Measurements from ENCODE around the gene HIGD2A.

HIGD2A gene

GRCh38 chr5:176368726-176369125 is 19.8 kb upstream of the HIGD2A start:
- no peak for DNase-seq (ENCODE audit: low read depth in 1 of 2, low spot score in 1 of 2)

- no peak for DNase-seq (ENCODE audit: low read depth in 1 of 2, low spot score in 1 of 2)
Observed at GRCh38 chr5:176369934-176370711, 18.4 kb upstream of the HIGD2A start.

- DNase-seq (ENCODE audit: low read depth in 1 of 2, low spot score in 1 of 2), result no peak
Observed at GRCh38 chr5:176371621-176372539, 16.7 kb upstream of the HIGD2A start.

- no peak for DNase-seq (ENCODE audit: low read depth in 1 of 2, low spot score in 1 of 2)
Observed at GRCh38 chr5:176373100-176373818, 15.3 kb upstream of the HIGD2A start.

- no peak for DNase-seq (ENCODE audit: low read depth in 1 of 2, low spot score in 1 of 2)
Observed at GRCh38 chr5:176379881-176380280, 8.7 kb upstream of the HIGD2A start.

- DNase-seq (ENCODE audit: low read depth in 1 of 2, low spot score in 1 of 2), result no peak
Observed at GRCh38 chr5:176381423-176381822, 7.1 kb upstream of the HIGD2A start.

GRCh38 chr5:176381979-176382378 is 6.6 kb upstream of the HIGD2A start:
- DNase-seq (ENCODE audit: low read depth in 1 of 2, low spot score in 1 of 2), result no peak

GRCh38 chr5:176382721-176383120 is 5.8 kb upstream of the HIGD2A start:
- no peak for DNase-seq (ENCODE audit: low read depth in 1 of 2, low spot score in 1 of 2)

- no peak for DNase-seq (ENCODE audit: low read depth in 1 of 2, low spot score in 1 of 2)
Observed at GRCh38 chr5:176383248-176383905, 5.2 kb upstream of the HIGD2A start.

GRCh38 chr5:176383961-176384360 is 4.6 kb upstream of the HIGD2A start:
- no peak for DNase-seq (ENCODE audit: low read depth in 1 of 2, low spot score in 1 of 2)

- no peak for DNase-seq (ENCODE audit: low read depth in 1 of 2, low spot score in 1 of 2)
Observed at GRCh38 chr5:176384366-176384930, 4.1 kb upstream of the HIGD2A start.

- DNase-seq (ENCODE audit: low read depth in 1 of 2, low spot score in 1 of 2), result no peak
Observed at GRCh38 chr5:176384991-176385390, 3.6 kb upstream of the HIGD2A start.

GRCh38 chr5:176386491-176386890 is 2.1 kb upstream of the HIGD2A start:
- no peak for DNase-seq (ENCODE audit: low read depth in 1 of 2, low spot score in 1 of 2)

- DNase-seq (ENCODE audit: low read depth in 1 of 2, low spot score in 1 of 2), result no peak
Observed at GRCh38 chr5:176387384-176387925, 1.1 kb upstream of the HIGD2A start.

GRCh38 chr5:176388003-176388443 is 528 bp upstream of the HIGD2A start:
- no peak for DNase-seq (ENCODE audit: low read depth in 1 of 2, low spot score in 1 of 2)

- DNase-seq (ENCODE audit: low read depth in 1 of 2, low spot score in 1 of 2), result no peak
Observed at GRCh38 chr5:176389135-176390123, 878 bp downstream of the HIGD2A start.

GRCh38 chr5:176391479-176391878 is 2.9 kb downstream of the HIGD2A start:
- DNase-seq (ENCODE audit: low read depth in 1 of 2, low spot score in 1 of 2), result no peak

- no peak for DNase-seq (ENCODE audit: low read depth in 1 of 2, low spot score in 1 of 2)
Observed at GRCh38 chr5:176391999-176392398, 3.4 kb downstream of the HIGD2A start.

- DNase-seq (ENCODE audit: low read depth in 1 of 2, low spot score in 1 of 2), result no peak
Observed at GRCh38 chr5:176392526-176392925, 4.0 kb downstream of the HIGD2A start.

All from activated CD4-positive, alpha-beta T cell treated with anti-CD3 and anti-CD28 coated beads, Interleukin-2, amount 50 U/mL, for 24 hours (primary cell).